HK-2 (cell line): ENCODE results near the gene AUNIP.

Experiments
- DNase-seq: peaks from one replicate; pipeline ENCODE4 v3.0.0-alpha.2; 2018; ENCODE audit not compliant: unreplicated experiment

Gene AUNIP

GRCh38 chr1:25858906-25859789 lies at the start of gene AUNIP:
Gene AUNIP (minus strand): TSS chr1:25859457. CDS start chr1:25859357, 100 bp downstream.
- DNase-seq: peak; percentile 87

GRCh38 chr1:25909040-25909439 lies 49.8 kb upstream of the AUNIP start:
- no peak for DNase-seq

GRCh38 chr1:25908161-25908560 lies 48.9 kb upstream of the AUNIP start:
- DNase-seq: no peak

GRCh38 chr1:25907601-25908000 lies 48.3 kb upstream of the AUNIP start:
- no peak for DNase-seq

- DNase-seq: no peak
These were observed 47.5 kb upstream of the AUNIP start for GRCh38 chr1:25906644-25907300.

- DNase-seq: peak; percentile 93
These were observed 46.7 kb upstream of the AUNIP start, which contains the start of gene STMN1 for GRCh38 chr1:25905680-25906643. Gene STMN1 (minus strand): TSS chr1:25906419. CDS start chr1:25904676, 1,743 bp downstream.

- DNase-seq: peak; percentile 96
These were observed 45.9 kb upstream of the AUNIP start for GRCh38 chr1:25904943-25905679.

GRCh38 chr1:25903986-25904385 lies 44.7 kb upstream of the AUNIP start:
- DNase-seq: no peak

- DNase-seq: no peak
These were observed 43.2 kb upstream of the AUNIP start for GRCh38 chr1:25902462-25902861.

GRCh38 chr1:25900219-25900618 lies 41.0 kb upstream of the AUNIP start:
- no peak for DNase-seq

- DNase-seq: no peak
These were observed 40.5 kb upstream of the AUNIP start for GRCh38 chr1:25899792-25900191.

GRCh38 chr1:25898223-25899015 lies 39.2 kb upstream of the AUNIP start:
- no peak for DNase-seq

- no peak for DNase-seq
These were observed 38.5 kb upstream of the AUNIP start for GRCh38 chr1:25897754-25898153.

GRCh38 chr1:25896266-25896665 lies 37.0 kb upstream of the AUNIP start:
- DNase-seq: no peak

GRCh38 chr1:25895365-25895990 lies 36.2 kb upstream of the AUNIP start:
- peak; percentile 91 for DNase-seq

- no peak for DNase-seq
These were observed 33.9 kb upstream of the AUNIP start for GRCh38 chr1:25893116-25893515.

- no peak for DNase-seq
These were observed 32.3 kb upstream of the AUNIP start for GRCh38 chr1:25891606-25892005.

- DNase-seq: peak; percentile 60
These were observed 31.2 kb upstream of the AUNIP start for GRCh38 chr1:25890239-25891034.

GRCh38 chr1:25889470-25889869 lies 30.2 kb upstream of the AUNIP start:
- no peak for DNase-seq
